Stimulated activated CD4-positive, alpha-beta T cell treated with anti-CD3 and anti-CD28 coated beads, Interleukin-15, amount 100 ng/mL, for 24 hours (primary cell): ENCODE results near the gene TNKS1BP1.
"Not testable (repeated sequence)": the region's sequence is repeated elsewhere in the genome, so short reads cannot be mapped to it uniquely, and the experiment has no call there.

Source experiments
- DNase-seq: peaks from one replicate; pipeline ENCODE4 v3.0.0-alpha.2; 2020

The TNKS1BP1 gene

GRCh38 chr11:57288771-57289579 is 35.8 kb downstream of the TNKS1BP1 start:
- DNase-seq = no peak

GRCh38 chr11:57287884-57288283 is 36.9 kb downstream of the TNKS1BP1 start:
- DNase-seq = no peak

- DNase-seq = no peak
Observed at GRCh38 chr11:57283231-57283990, 41.3 kb downstream of the TNKS1BP1 start.

GRCh38 chr11:57281546-57281945 is 43.2 kb downstream of the TNKS1BP1 start:
- not testable (repeated sequence) for DNase-seq

GRCh38 chr11:57279116-57279515 is 45.6 kb downstream of the TNKS1BP1 start:
- no peak for DNase-seq

- no peak for DNase-seq
Observed at GRCh38 chr11:57278721-57279095, 46.0 kb downstream of the TNKS1BP1 start.

GRCh38 chr11:57277845-57278720 is 46.7 kb downstream of the TNKS1BP1 start:
- peak; percentile 55 for DNase-seq

- DNase-seq = no peak
Observed at GRCh38 chr11:57276971-57277675, 47.6 kb downstream of the TNKS1BP1 start.

GRCh38 chr11:57276169-57276970 is 48.4 kb downstream of the TNKS1BP1 start:
- no peak for DNase-seq

- DNase-seq = no peak
Observed at GRCh38 chr11:57275582-57275981, 49.2 kb downstream of the TNKS1BP1 start.

GRCh38 chr11:57274904-57275498 is 49.8 kb downstream of the TNKS1BP1 start:
- DNase-seq = no peak

- no peak for DNase-seq
Observed at GRCh38 chr11:57273448-57274058, 51.2 kb downstream of the TNKS1BP1 start.

GRCh38 chr11:57269571-57270021 is 55.2 kb downstream of the TNKS1BP1 start:
- DNase-seq = no peak

- DNase-seq = no peak
Observed at GRCh38 chr11:57266157-57266556, 58.6 kb downstream of the TNKS1BP1 start.

- no peak for DNase-seq
Observed at GRCh38 chr11:57263351-57263750, 61.4 kb downstream of the TNKS1BP1 start.

GRCh38 chr11:57262157-57262556 is 62.6 kb downstream of the TNKS1BP1 start:
- no peak for DNase-seq

GRCh38 chr11:57260937-57261783 is 63.6 kb downstream of the TNKS1BP1 start:
- no peak for DNase-seq

- DNase-seq = no peak
Observed at GRCh38 chr11:57256119-57256518, 68.6 kb downstream of the TNKS1BP1 start.

GRCh38 chr11:57255618-57256017 is 69.1 kb downstream of the TNKS1BP1 start:
- no peak for DNase-seq

GRCh38 chr11:57254631-57255030 is 70.1 kb downstream of the TNKS1BP1 start:
- no peak for DNase-seq
